Measurements from ENCODE around the gene ALDH3A2. TPM values are rescaled to one million over a fixed set of nuclear protein-coding genes. Genes with fewer than 3 reads are reported as not detected.

The ALDH3A2 gene
- total and polyA plus RNA-seq, 2 of the 8 experiments (the other 6 are each of a cell fraction or from before 2014, with no cell fraction given) = 20.6 to 72.9 TPM

DNA sequence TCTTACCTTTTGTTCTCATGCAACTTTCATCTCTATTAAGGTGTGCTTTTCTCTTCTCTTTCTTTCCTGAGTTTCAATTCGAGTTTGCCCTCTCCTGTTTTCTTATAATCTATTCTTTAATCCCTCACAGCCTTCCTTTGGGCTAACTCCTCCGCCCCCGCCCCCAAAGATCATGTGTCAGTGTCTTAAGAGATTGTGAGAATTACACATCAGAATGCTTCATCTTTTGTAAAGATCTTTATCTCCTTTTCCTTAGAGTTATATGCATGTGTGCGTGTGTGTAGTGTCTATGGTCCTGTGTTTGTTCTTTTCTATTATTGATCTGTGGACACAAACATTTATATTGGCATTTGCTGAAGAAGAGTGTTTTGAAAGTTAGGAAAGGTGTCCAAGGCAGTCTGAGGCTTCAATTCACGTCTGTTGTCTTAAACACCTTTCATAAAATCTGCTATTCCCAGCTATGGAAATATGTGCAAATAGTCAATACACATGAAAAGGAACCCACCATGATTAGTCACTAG lies 6.1 kb upstream of the ALDH3A2 start (continued):
- TF ChIP-seq RFX5 (IDR thresholded peaks at IDR 0.05; ENCODE audit: borderline replicate concordance, low read depth, low read length) = no peak
- TF ChIP-seq CBX5 (IDR thresholded peaks at IDR 0.05; ENCODE audit: low read depth, low read length) = no peak
- TF ChIP-seq CHD1 (IDR thresholded peaks at IDR 0.05; ENCODE audit: low read depth, low read length) = no peak
- no peak for TF ChIP-seq KDM5A (IDR thresholded peaks at IDR 0.05; ENCODE audit: low read length)
- no peak for TF ChIP-seq BACH1 (IDR thresholded peaks at IDR 0.05; ENCODE audit: low read length)
- no peak for TF ChIP-seq HDAC2 (IDR thresholded peaks at IDR 0.05; ENCODE audit: borderline replicate concordance in 1 of 2, low read depth in 2 of 2, low read length in 2 of 2)

All from H1 (cell line).